H1 (cell line): ENCODE measurements around the gene TMIGD1. TPM values are rescaled to one million over a fixed set of nuclear protein-coding genes. Genes with fewer than 3 reads are reported as not detected.

ENCODE experiments used
- CTCF ChIA-PET: fragments of 300-600 bp; sonication (Branson Sonifier 250); formaldehyde crosslinking; loops from one replicate; lab custom pipeline; 2021; ENCODE audit not compliant: partially characterized antibody; lab: Charles Lee
- POLR2A ChIA-PET: fragments of 300-600 bp; sonication (Branson Sonifier 250); formaldehyde crosslinking; loops from one replicate; lab custom pipeline; 2021; ENCODE audit warnings: inconsistent platforms; ENCODE audit not compliant: partially characterized antibody; lab: Charles Lee
- DNase-seq, 2 experiments: peaks; one replicate each; pipeline versions ENCODE4 v3.0.0 to v3.0.0-alpha.2; 2010 to 2022; ENCODE audit warnings: low spot score in 2 of 2, low read depth in 1 of 2, mixed read lengths in 1 of 2
- FAIRE-seq: peaks from 2 replicates; lab custom pipeline; 2011; peaks lifted over from hg19 to GRCh38; lab: Jason Lieb, UNC
- H2AFZ ChIP-seq: 2 replicates; pipeline ENCODE4 v1.8.1; 2012; ENCODE audit warnings: low read length, inconsistent platforms
- H2AK5ac ChIP-seq: 2 replicates; pipeline ENCODE4 v1.6.1; 2013; ENCODE audit warnings: low read depth, low read length
- H2BK120ac ChIP-seq: replicated peaks from 2 replicates; pipeline ENCODE3; 2013; ENCODE audit warnings: low read depth, low read length, inconsistent platforms
- H2BK12ac ChIP-seq: 2 replicates; pipeline ENCODE4 v1.6.1; 2013; ENCODE audit warnings: low read depth, low read length
- H2BK15ac ChIP-seq: 2 replicates; pipeline ENCODE4 v1.6.1; 2013; ENCODE audit warnings: low read length
- H2BK20ac ChIP-seq: 2 replicates; pipeline ENCODE4 v1.6.1; 2013; ENCODE audit warnings: low read length
- H2BK5ac ChIP-seq: 2 replicates; pipeline ENCODE4 v1.6.1; 2013; ENCODE audit warnings: low read depth, low read length
- H3K14ac ChIP-seq: 2 replicates; pipeline ENCODE4 v1.6.1; 2013; ENCODE audit warnings: inconsistent platforms; ENCODE audit not compliant: insufficient read length
- H3K18ac ChIP-seq: 2 replicates; pipeline ENCODE4 v1.6.1; 2013; ENCODE audit warnings: low read length; ENCODE audit errors: extremely low read depth
- H3K23ac ChIP-seq: 2 replicates; pipeline ENCODE4 v1.6.1; 2013; ENCODE audit warnings: inconsistent platforms; ENCODE audit not compliant: insufficient read length
- H3K23me2 ChIP-seq: 2 replicates; pipeline ENCODE4 v1.6.1; 2013; ENCODE audit warnings: low read depth, low read length
- H3K27ac ChIP-seq: 2 replicates; pipeline ENCODE4 v1.6.1; 2011; ENCODE audit warnings: low read depth, low read length, inconsistent platforms
- H3K27me3 ChIP-seq, 4 experiments: replicated peaks in 1 of 4; 1 replicate in 1 of 4; 2 replicates in 3 of 4; pipeline versions ENCODE4 v1.6.1 to v1.8.1; 2011 to 2013; ENCODE audit warnings: low read length in 3 of 4, mild to moderate bottlenecking in 3 of 4, inconsistent platforms in 2 of 4, mixed read lengths in 2 of 4, moderate library complexity in 1 of 4; ENCODE audit not compliant: control insufficient read depth in 3 of 4, insufficient read depth in 3 of 4; ENCODE audit errors: extremely low read depth in 1 of 4
- H3K36me3 ChIP-seq, 4 experiments: 2 replicates each; pipeline versions ENCODE4 v1.6.1 to v1.8.1; 2011 to 2013; ENCODE audit warnings: mild to moderate bottlenecking in 4 of 4, low read length in 3 of 4, moderate library complexity in 2 of 4, control low read depth in 1 of 4, inconsistent platforms in 1 of 4; ENCODE audit not compliant: insufficient read depth in 4 of 4, control insufficient read depth in 2 of 4
- H3K4ac ChIP-seq: replicated peaks from 2 replicates; pipeline ENCODE3; 2013; ENCODE audit warnings: low read length, low read depth, mixed read lengths, inconsistent platforms; ENCODE audit not compliant: insufficient read length
- H3K4me1 ChIP-seq, 4 experiments: replicated peaks in 1 of 4; 1 replicate in 1 of 4; 2 replicates in 3 of 4; pipeline versions ENCODE4 v1.6.1 to v1.8.1; 2011 to 2013; ENCODE audit warnings: low read length in 3 of 4, inconsistent platforms in 2 of 4, mixed read lengths in 1 of 4; ENCODE audit not compliant: insufficient read depth in 4 of 4, control insufficient read depth in 3 of 4
- H3K4me2 ChIP-seq, 2 experiments: 2 replicates each; pipeline versions ENCODE4 v1.6.1 to v1.8.1; 2011 to 2013; ENCODE audit warnings: low read depth in 2 of 2, low read length in 2 of 2, control low read depth in 1 of 2, inconsistent platforms in 1 of 2, mild to moderate bottlenecking in 1 of 2; ENCODE audit not compliant: insufficient read depth in 1 of 2
- H3K4me3 ChIP-seq, 4 experiments: fragments of 200-600, 300-600 bp in 1 of 4; sonication (generic), shearing (Covaris generic), sonication (Bioruptor Twin) in 1 of 4; 2 replicates each; pipeline versions ENCODE4 v1.5.1 to v1.8.1; 2011 to 2016; ENCODE audit warnings: low read length in 4 of 4, low read depth in 3 of 4, control low read depth in 2 of 4, inconsistent platforms in 2 of 4, mild to moderate bottlenecking in 2 of 4, mixed read lengths in 1 of 4, moderate library complexity in 1 of 4; ENCODE audit not compliant: insufficient read depth in 2 of 4; ENCODE audit errors: extremely low read depth in 1 of 4
- H3K56ac ChIP-seq: replicated peaks from 2 replicates; pipeline ENCODE3; 2013; ENCODE audit warnings: low read depth, mild to moderate bottlenecking, mixed read lengths, low read length, inconsistent platforms; ENCODE audit not compliant: insufficient read length
- H3K79me1 ChIP-seq: 2 replicates; pipeline ENCODE4 v1.6.1; 2013; ENCODE audit warnings: low read depth, low read length, control low read depth
- H3K79me2 ChIP-seq, 2 experiments: 2 replicates each; pipeline versions ENCODE4 v1.6.1 to v1.8.1; 2012 to 2013; ENCODE audit warnings: low read length in 2 of 2, mild to moderate bottlenecking in 2 of 2, inconsistent platforms in 1 of 2; ENCODE audit not compliant: insufficient read depth in 2 of 2, control insufficient read depth in 1 of 2
- H3K9ac ChIP-seq, 4 experiments: replicated peaks in 1 of 4; 1 replicate in 1 of 4; 2 replicates in 3 of 4; pipeline versions ENCODE4 v1.6.1 to v1.8.1; 2011 to 2013; ENCODE audit warnings: low read depth in 3 of 4, low read length in 3 of 4, control low read depth in 2 of 4, mild to moderate bottlenecking in 2 of 4, moderate library complexity in 2 of 4, inconsistent platforms in 1 of 4; ENCODE audit errors: extremely low read depth in 1 of 4
- H3K9me3 ChIP-seq, 2 experiments: 2 replicates each; pipeline versions ENCODE4 v1.6.1 to v1.8.1; 2012 to 2013; ENCODE audit warnings: mild to moderate bottlenecking in 2 of 2, moderate library complexity in 2 of 2, control low read depth in 1 of 2, inconsistent platforms in 1 of 2, low read depth in 1 of 2, low read length in 1 of 2, mixed read lengths in 1 of 2; ENCODE audit not compliant: insufficient read depth in 2 of 2
- H4K20me1 ChIP-seq, 2 experiments: replicated peaks in 1 of 2; 2 replicates each; pipeline versions ENCODE3 to v1.8.1; 2011 to 2013; ENCODE audit warnings: inconsistent platforms in 2 of 2, low read length in 2 of 2, mild to moderate bottlenecking in 1 of 2; ENCODE audit not compliant: insufficient read depth in 2 of 2, control insufficient read depth in 1 of 2
- H4K5ac ChIP-seq: 2 replicates; pipeline ENCODE4 v1.6.1; 2013; ENCODE audit warnings: low read length, low read depth, mixed read lengths, inconsistent platforms; ENCODE audit not compliant: insufficient read length
- H4K8ac ChIP-seq: 2 replicates; pipeline ENCODE4 v1.8.0; 2013; ENCODE audit warnings: mild to moderate bottlenecking, moderate library complexity, low read length, inconsistent platforms; ENCODE audit not compliant: insufficient read depth; ENCODE audit errors: extremely low read depth
- H4K91ac ChIP-seq: replicated peaks from 2 replicates; pipeline ENCODE3; 2013; ENCODE audit warnings: low read length, mixed read lengths, inconsistent platforms; ENCODE audit not compliant: insufficient read length
- ASH2L ChIP-seq: fragments of 200-600, 300-600 bp; sonication (generic); IDR thresholded peaks from one replicate; pipeline ENCODE4 v1.7.1; 2017; ENCODE audit warnings: low read length
- JUND ChIP-seq: IDR thresholded peaks from 2 replicates; pipeline ENCODE4 v1.6.1; 2011; ENCODE audit warnings: mild to moderate bottlenecking, improper control_type of control experiment, low read length
- NRF1 ChIP-seq: IDR thresholded peaks from 2 replicates; pipeline ENCODE4 v1.6.1; 2011; ENCODE audit warnings: mild to moderate bottlenecking, low read depth, low read length, improper control_type of control experiment
- PHF8 ChIP-seq: fragments of 200-600 bp; sonication (generic); conservative IDR thresholded peaks from 2 replicates; pipeline ENCODE4 v1.7.1; 2012; ENCODE audit warnings: low read depth, mild to moderate bottlenecking, inconsistent platforms, low read length, moderate library complexity
- USF2 ChIP-seq: IDR thresholded peaks from 2 replicates; pipeline ENCODE4 v1.6.1; 2011; ENCODE audit warnings: low read length, improper control_type of control experiment
- WGBS, 2 experiments: shearing (Covaris generic) in 1 of 2; methylation state at CpG; one replicate each; pipeline versions ENCODE4 v1.1.6 to v1.1.7; 2013 to 2015; ENCODE audit warnings: low lambda C conversion rate in 2 of 2, mixed read lengths in 2 of 2, inconsistent platforms in 1 of 2, low coverage in 1 of 2, missing lambda C conversion rate in 1 of 2; ENCODE audit not compliant: insufficient replicate concordance in 2 of 2, insufficient coverage in 1 of 2, insufficient read length in 1 of 2; ENCODE audit errors: extremely low coverage in 1 of 2, missing lambda C conversion rate in 1 of 2; 5-methylcytosine and 5-hydroxymethylcytosine counted together
- polyA plus RNA-seq, 7 experiments: library from polyadenylated mRNA; depleted of rRNA in 3 of 7; stranded (reverse) in 5 of 7; unstranded in 2 of 7; fragments of >200 nt in 5 of 7; fragments of 200-250 nt in 2 of 7; gene quantifications; 1 replicate in 5 of 7; 2 replicates in 1 of 7; 4 replicates in 1 of 7; pipeline versions ENCODE4 v1.2.1 to v1.2.3, GENCODE V29; 2011 to 2013; ENCODE audit warnings: missing spikeins in 2 of 7, mixed read lengths in 2 of 7
- total RNA-seq: library from RNA; stranded (reverse); fragmentation: NEBNext Ultra II Directional; extraction: Animal tissue kit (Norgen Biotek cat#: 25700); gene quantifications from 2 replicates; pipeline ENCODE4 v1.2.1, GENCODE V29; 2021

The TMIGD1 gene
- total and polyA plus RNA-seq, 2 of the 8 experiments (the other 6 are each of a cell fraction or from before 2014, with no cell fraction given), result not detected

DNA sequence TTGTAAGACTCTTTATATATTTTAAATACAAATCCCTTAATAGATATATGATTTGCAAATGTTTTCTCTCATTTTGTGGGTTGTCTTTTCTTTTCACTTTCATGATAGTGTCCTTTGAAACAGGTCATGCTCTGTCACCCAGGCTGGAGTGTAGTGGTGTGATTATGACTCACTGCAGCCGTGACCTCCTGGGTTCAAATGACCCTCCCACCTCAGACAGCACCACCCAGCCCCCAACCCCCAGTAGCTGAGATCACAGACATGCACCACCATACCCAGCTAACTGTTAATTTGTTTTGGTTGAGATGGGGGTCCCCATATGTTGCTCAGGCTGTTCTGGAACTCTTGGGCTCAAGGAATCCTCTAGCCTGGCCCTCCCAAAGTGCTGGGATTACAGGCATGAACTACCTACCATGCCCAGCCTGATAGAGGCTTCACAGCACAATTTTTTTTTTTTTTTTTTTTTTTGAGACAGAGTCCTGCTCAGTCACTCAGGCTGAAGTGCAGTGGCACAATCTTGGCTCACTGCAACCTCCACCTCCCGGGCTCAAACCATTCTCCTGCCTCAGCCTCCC lies 18.5 kb upstream of the TMIGD1 start:
- WGBS, 2 experiments, result 90% methylated on average over 2 of the region's 2 CpGs; no CpG with 5 or more reads in 1 of the 2 experiments
- FAIRE-seq, result no peak
- Histone ChIP-seq H3K18ac (no peak overlapping the region), H3K79me2 (no peaks in the 10 kb centered on the region), H2BK20ac (no peak overlapping the region), H2BK120ac (no peak overlapping the region), H4K20me1 (no peaks in the 10 kb centered on the region), H3K4me3 (no peak overlapping the region), H3K4ac (no peak overlapping the region), H3K36me3 (no peaks in the 10 kb centered on the region), H4K5ac (no peak overlapping the region), H3K23ac (no peak overlapping the region)
- POLR2A ChIA-PET, result no interaction called here
- no peak for TF ChIP-seq JUND
- no peak for TF ChIP-seq ASH2L
- TF ChIP-seq USF2, result no peak
- TF ChIP-seq PHF8, result no peak
- TF ChIP-seq NRF1, result no peak
- TF ChIP-seq, all 59 proteins: peak for 0
- CTCF ChIA-PET, result interaction anchor here (1.1 kb wide), 1 partner anchor 17 kb away, joined by 3 read pairs; no protein-coding TSS in a partner anchor
- Histone ChIP-seq H3K9me3 (no peaks in the 10 kb centered on the region), H3K27ac (no peak overlapping the region), H3K9ac (no peak overlapping the region), H2BK15ac (no peak overlapping the region), H2BK12ac (no peak overlapping the region), H3K4me2 (no peak overlapping the region), H4K8ac (no peak overlapping the region), H2BK5ac (no peak overlapping the region), H2AK5ac (no peak overlapping the region), H3K4me1 (no peaks in the 10 kb centered on the region), H4K91ac (no peak overlapping the region), H3K23me2 (no peaks in the 10 kb centered on the region), H3K27me3 (no peaks in the 10 kb centered on the region), H3K14ac (no peak overlapping the region), H3K79me1 (no peaks in the 10 kb centered on the region), H3K56ac (no peak overlapping the region), H2AFZ (no peak overlapping the region)
- DNase-seq, result no peak
